ENCODE measurements around the gene MID1.

MID1 gene

GRCh38 chrX:10617186-10617998 is 3.0 kb downstream of the MID1 start:
- H3K4me3 ChIP-seq (ENCODE audit: low read length), result peak overlapping the region; percentile 90
- peaks cover 42% of the 10 kb centered on the region; the same call in 1 of the 2 replicates for H3K4me1 ChIP-seq (ENCODE audit: insufficient read depth, low read length)
- no peaks in the 10 kb centered on the region for H3K36me3 ChIP-seq (ENCODE audit: insufficient read depth, low read depth, low read length)
- H3K27me3 ChIP-seq (ENCODE audit: insufficient read depth, low read length), result no peaks in the 10 kb centered on the region
- H3K9me3 ChIP-seq (ENCODE audit: insufficient read depth, low read depth, low read length), result no peaks in the 10 kb centered on the region
- H3K9ac ChIP-seq (ENCODE audit: low read depth, low read length), result peak overlapping the region; percentile 71; the same call in 1 of the 2 replicates
- H3K27ac ChIP-seq (ENCODE audit: low read length), result no peak overlapping the region

DNA sequence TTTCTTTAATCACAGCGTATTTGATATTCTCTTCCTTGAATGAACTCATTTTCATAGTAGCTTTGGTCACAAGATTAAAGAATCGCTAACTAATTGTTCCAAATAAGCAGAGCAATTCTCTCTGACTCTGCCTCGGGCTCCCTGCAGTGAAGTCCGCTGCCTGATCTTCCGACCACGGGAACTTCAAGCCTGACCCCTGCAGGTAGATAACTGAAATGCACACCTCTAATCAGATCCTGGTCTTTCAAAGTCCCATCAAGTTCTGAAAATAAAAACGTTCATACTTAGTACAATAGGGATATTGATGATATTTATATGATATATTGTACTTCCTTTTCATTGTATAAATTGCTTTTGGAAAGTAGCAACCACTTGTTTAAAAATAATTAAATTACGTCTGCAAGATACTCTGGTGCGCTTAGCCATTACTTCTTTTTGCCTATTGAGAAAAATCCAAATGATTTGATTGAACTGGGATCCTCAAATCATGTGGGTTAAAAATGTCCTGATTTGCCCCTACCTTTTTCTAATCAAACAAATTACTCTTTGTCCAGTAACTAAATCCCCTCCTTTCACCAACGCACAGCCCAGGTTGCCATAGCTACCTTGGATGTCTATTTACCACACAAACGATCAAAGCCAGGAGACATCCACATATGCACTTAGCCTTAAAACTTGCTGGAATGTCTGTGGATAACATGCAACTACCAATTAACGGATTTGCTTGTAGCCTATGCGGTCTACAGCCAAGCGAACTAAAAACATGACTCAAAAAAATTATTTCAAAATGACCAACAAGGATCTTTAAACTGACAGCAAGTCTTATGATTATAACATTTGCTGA is 4.2 kb downstream of the MID1 start:
- Histone ChIP-seq H3K27ac (ENCODE audit: low read length) (no peak overlapping the region), H3K4me3 (ENCODE audit: low read length) (peak overlapping the region; percentile 90), H3K27me3 (ENCODE audit: insufficient read depth, low read length) (no peaks in the 10 kb centered on the region), H3K9ac (ENCODE audit: low read depth, low read length) (peak overlapping the region; percentile 71; the same call in 1 of the 2 replicates), H3K9me3 (ENCODE audit: insufficient read depth, low read depth, low read length) (no peaks in the 10 kb centered on the region), H3K36me3 (ENCODE audit: insufficient read depth, low read depth, low read length) (no peaks in the 10 kb centered on the region), H3K4me1 (ENCODE audit: insufficient read depth, low read length) (peaks cover 48% of the 10 kb centered on the region; the same call in 1 of the 2 replicates)

DNA sequence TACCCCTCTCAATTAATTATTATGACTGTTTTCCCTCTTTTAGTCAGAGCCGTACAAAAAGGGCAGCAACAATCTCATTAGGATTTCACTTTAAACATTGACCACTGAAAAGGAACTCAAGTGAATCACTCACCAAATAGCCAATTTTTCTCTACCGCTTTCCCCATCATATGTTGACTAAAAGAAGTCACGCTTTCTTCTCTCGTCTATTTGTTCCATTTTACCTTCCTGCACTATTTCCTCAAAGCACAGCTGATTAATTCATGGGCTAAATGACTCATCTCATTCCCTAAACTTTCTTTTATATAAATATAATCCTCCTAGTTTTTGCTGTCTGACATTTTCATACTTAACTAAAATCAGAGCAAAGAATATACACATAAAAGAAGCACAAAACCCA is 8.2 kb downstream of the MID1 start:
- H3K36me3 ChIP-seq (ENCODE audit: insufficient read depth, low read depth, low read length), result no peaks in the 10 kb centered on the region
- H3K27me3 ChIP-seq (ENCODE audit: insufficient read depth, low read length), result no peaks in the 10 kb centered on the region
- no peaks in the 10 kb centered on the region for H3K9me3 ChIP-seq (ENCODE audit: insufficient read depth, low read depth, low read length)
- peaks cover 47% of the 10 kb centered on the region; the same call in 1 of the 2 replicates for H3K4me1 ChIP-seq (ENCODE audit: insufficient read depth, low read length)
- peak overlapping the region; percentile 14; the same call in 1 of the 2 replicates for H3K4me3 ChIP-seq (ENCODE audit: low read length)
- no peak overlapping the region for H3K27ac ChIP-seq (ENCODE audit: low read length)
- no peak overlapping the region for H3K9ac ChIP-seq (ENCODE audit: low read depth, low read length)

DNA sequence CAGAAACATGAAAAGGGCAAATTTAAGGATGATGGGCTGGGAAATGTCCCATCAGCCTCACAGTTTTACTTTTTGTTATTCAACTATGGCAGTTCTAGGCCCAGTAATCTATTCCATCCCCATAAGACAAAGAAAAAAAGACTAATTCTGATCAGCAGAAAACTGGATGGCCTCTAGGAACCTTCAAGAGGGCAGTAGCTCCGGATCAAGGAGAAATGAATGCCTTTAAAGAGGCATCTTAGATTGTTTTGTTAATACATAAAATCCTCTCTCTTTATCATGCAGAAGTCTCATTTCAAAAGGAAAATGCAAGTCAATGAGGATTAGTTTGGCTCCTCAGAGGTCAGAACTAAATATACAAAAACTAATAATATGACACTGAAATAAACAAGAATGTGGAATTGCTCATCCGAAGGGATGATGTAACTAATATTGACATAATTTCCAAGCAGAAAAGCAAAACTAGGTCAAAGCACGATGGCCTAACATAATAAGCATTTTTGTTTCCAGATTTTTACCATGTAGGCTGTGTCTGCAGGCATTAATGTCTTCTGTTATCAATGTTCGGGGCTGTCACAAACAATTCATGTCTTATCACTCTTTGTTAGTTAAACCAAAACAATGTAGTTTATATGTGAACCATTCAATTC is 8.8 kb downstream of the MID1 start:
- H3K36me3 ChIP-seq (ENCODE audit: insufficient read depth, low read depth, low read length), result no peaks in the 10 kb centered on the region
- peak overlapping the region; percentile 27 for H3K27ac ChIP-seq (ENCODE audit: low read length)
- H3K9me3 ChIP-seq (ENCODE audit: insufficient read depth, low read depth, low read length), result no peaks in the 10 kb centered on the region
- H3K4me3 ChIP-seq (ENCODE audit: low read length), result peak overlapping the region; percentile 49
- peaks cover 43% of the 10 kb centered on the region; the same call in 1 of the 2 replicates for H3K4me1 ChIP-seq (ENCODE audit: insufficient read depth, low read length)
- no peaks in the 10 kb centered on the region for H3K27me3 ChIP-seq (ENCODE audit: insufficient read depth, low read length)
- H3K9ac ChIP-seq (ENCODE audit: low read depth, low read length), result peak overlapping the region; percentile 64; the same call in 1 of the 2 replicates

DNA sequence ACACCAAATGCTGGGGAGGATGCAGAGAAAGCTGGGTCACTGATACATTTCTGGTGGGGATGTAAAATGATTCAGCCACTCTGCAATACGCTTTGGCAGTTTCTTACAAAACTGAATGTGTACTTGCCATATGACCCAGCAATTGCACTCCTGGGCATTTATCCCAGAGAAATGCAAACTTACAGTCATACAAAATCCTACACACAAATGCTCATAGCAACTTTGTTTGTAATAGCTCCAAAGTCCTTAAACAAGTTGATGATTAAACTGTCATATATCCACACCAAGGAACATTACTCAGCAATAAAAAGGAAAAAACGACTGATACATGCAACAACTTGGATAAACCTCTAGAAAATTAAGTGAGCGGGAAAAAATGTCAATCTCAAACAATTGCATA is 12.3 kb downstream of the MID1 start:
- Histone ChIP-seq H3K9me3 (ENCODE audit: insufficient read depth, low read depth, low read length) (no peaks in the 10 kb centered on the region), H3K27ac (ENCODE audit: low read length) (no peak overlapping the region), H3K9ac (ENCODE audit: low read depth, low read length) (no peak overlapping the region), H3K4me1 (ENCODE audit: insufficient read depth, low read length) (peaks cover 31% of the 10 kb centered on the region; the same call in 1 of the 2 replicates), H3K27me3 (ENCODE audit: insufficient read depth, low read length) (no peaks in the 10 kb centered on the region), H3K4me3 (ENCODE audit: low read length) (no peak overlapping the region), H3K36me3 (ENCODE audit: insufficient read depth, low read depth, low read length) (no peaks in the 10 kb centered on the region)

GRCh38 chrX:10607233-10607632 is 13.2 kb downstream of the MID1 start:
- Histone ChIP-seq H3K9ac (ENCODE audit: low read depth, low read length) (no peak overlapping the region), H3K4me1 (ENCODE audit: insufficient read depth, low read length) (peaks cover 25% of the 10 kb centered on the region; the same call in 1 of the 2 replicates), H3K4me3 (ENCODE audit: low read length) (no peak overlapping the region), H3K9me3 (ENCODE audit: insufficient read depth, low read depth, low read length) (no peaks in the 10 kb centered on the region), H3K27ac (ENCODE audit: low read length) (no peak overlapping the region), H3K27me3 (ENCODE audit: insufficient read depth, low read length) (no peaks in the 10 kb centered on the region), H3K36me3 (ENCODE audit: insufficient read depth, low read depth, low read length) (no peaks in the 10 kb centered on the region)

DNA sequence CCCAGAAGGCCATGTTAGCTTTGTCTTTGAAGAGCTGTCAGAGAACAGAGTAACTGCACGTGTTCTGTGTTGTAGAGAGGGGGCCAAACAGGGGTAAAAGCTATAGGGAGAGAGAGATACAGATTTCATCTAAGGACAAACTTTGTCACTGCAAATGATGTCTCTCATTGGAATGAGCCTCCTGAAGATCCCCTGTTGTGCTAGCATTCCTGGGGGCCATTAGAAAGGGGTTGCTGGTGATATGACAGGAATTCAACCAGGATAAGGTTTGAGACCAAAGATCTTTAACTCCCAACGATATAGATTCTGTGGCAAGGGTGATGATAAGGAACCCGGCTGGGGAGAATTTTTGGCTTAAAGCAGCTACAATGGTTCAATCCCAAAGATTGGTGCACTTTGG is 16.8 kb downstream of the MID1 start:
- Histone ChIP-seq H3K27ac (ENCODE audit: low read length) (no peak overlapping the region), H3K27me3 (ENCODE audit: insufficient read depth, low read length) (no peaks in the 10 kb centered on the region), H3K36me3 (ENCODE audit: insufficient read depth, low read depth, low read length) (no peaks in the 10 kb centered on the region), H3K9me3 (ENCODE audit: insufficient read depth, low read depth, low read length) (no peaks in the 10 kb centered on the region), H3K9ac (ENCODE audit: low read depth, low read length) (no peak overlapping the region), H3K4me3 (ENCODE audit: low read length) (no peak overlapping the region; the same call in 1 of the 2 replicates), H3K4me1 (ENCODE audit: insufficient read depth, low read length) (peaks cover 18% of the 10 kb centered on the region; the same call in 1 of the 2 replicates)

DNA sequence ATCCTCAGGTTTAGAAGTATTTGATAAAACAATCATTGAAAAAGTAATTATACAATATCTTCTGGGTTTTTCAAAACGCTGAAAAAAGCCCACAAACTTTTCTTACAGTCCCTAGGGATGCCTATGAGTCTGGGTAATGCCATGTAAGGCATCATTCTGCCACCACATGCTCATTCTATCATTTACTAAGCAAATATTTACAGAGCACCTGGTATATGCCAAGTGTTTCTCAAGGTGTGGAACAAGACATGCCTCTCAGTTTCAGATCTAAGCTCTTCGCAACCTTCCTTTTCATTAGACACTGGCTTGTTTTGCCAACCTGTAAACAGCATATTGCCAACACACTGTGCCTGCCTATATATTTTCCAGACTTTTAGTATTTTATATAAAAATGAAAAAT is 17.7 kb downstream of the MID1 start:
- Histone ChIP-seq H3K9me3 (ENCODE audit: insufficient read depth, low read depth, low read length) (no peaks in the 10 kb centered on the region), H3K27me3 (ENCODE audit: insufficient read depth, low read length) (no peaks in the 10 kb centered on the region)

DNA sequence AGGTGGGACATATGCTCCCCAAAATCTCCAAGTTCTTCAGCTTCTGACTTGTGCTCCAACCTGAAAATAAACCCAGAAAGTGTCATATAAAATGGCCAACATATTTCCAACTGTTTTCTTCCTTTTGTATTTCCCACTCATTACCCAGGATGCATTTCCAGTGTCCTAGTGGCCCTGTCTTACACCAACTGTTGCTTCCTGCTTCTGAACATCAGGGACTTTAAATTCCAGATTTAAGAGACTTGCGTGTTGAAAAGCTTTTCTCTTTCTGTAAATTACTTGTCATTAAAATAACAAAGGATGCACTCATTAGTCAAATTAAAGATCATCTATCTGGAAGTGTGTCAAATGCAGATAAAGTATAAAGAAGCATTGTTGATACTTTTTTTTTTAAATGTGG is 19.9 kb downstream of the MID1 start:
- H3K4me3 ChIP-seq (ENCODE audit: low read length), result no peak overlapping the region
- no peak overlapping the region for H3K9ac ChIP-seq (ENCODE audit: low read depth, low read length)
- no peaks in the 10 kb centered on the region for H3K9me3 ChIP-seq (ENCODE audit: insufficient read depth, low read depth, low read length)
- no peaks in the 10 kb centered on the region for H3K27me3 ChIP-seq (ENCODE audit: insufficient read depth, low read length)
- no peak overlapping the region for H3K27ac ChIP-seq (ENCODE audit: low read length)
- H3K4me1 ChIP-seq (ENCODE audit: insufficient read depth, low read length), result peaks cover 18% of the 10 kb centered on the region; the same call in 1 of the 2 replicates
- H3K36me3 ChIP-seq (ENCODE audit: insufficient read depth, low read depth, low read length), result no peaks in the 10 kb centered on the region

More for the DNA sequence above, 17.7 kb downstream of the MID1 start:
- peaks cover 18% of the 10 kb centered on the region; the same call in 1 of the 2 replicates for H3K4me1 ChIP-seq (ENCODE audit: insufficient read depth, low read length)
- H3K9ac ChIP-seq (ENCODE audit: low read depth, low read length), result no peak overlapping the region
- H3K36me3 ChIP-seq (ENCODE audit: insufficient read depth, low read depth, low read length), result no peaks in the 10 kb centered on the region
- H3K4me3 ChIP-seq (ENCODE audit: low read length), result no peak overlapping the region
- H3K27ac ChIP-seq (ENCODE audit: low read length), result no peak overlapping the region

- no peaks in the 10 kb centered on the region for H3K9me3 ChIP-seq (ENCODE audit: insufficient read depth, low read depth, low read length)
- H3K27me3 ChIP-seq (ENCODE audit: insufficient read depth, low read length), result no peaks in the 10 kb centered on the region
- no peak overlapping the region for H3K27ac ChIP-seq (ENCODE audit: low read length)
These were observed 21.8 kb downstream of the MID1 start for GRCh38 chrX:10598540-10598939.

DNA sequence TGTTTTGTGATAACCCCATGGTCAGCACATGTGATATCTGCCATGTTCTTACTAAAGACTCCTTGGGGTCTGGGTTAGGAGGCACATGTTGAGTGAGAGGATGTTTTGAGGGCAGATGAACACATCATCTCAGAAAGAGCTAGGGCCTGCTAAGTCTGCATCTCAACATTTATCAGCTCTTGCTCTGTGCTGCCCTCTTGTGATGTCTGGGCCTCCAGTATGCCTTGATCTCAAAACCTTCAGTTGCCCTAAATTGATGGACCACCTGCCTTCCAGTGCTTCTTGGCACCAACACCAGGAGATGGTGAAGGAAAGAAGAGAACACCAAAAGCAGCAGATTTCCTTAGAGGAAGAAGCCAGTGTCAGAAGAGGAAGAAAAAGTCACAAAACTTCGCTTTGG is 22.5 kb downstream of the MID1 start:
- Histone ChIP-seq H3K27me3 (ENCODE audit: insufficient read depth, low read length) (no peaks in the 10 kb centered on the region), H3K9ac (ENCODE audit: low read depth, low read length) (no peak overlapping the region), H3K27ac (ENCODE audit: low read length) (no peak overlapping the region), H3K4me1 (ENCODE audit: insufficient read depth, low read length) (peaks cover 9% of the 10 kb centered on the region; the same call in 1 of the 2 replicates), H3K36me3 (ENCODE audit: insufficient read depth, low read depth, low read length) (no peaks in the 10 kb centered on the region), H3K4me3 (ENCODE audit: low read length) (no peak overlapping the region), H3K9me3 (ENCODE audit: insufficient read depth, low read depth, low read length) (no peaks in the 10 kb centered on the region)

More at GRCh38 chrX:10598540-10598939, 21.8 kb downstream of the MID1 start:
- Histone ChIP-seq H3K4me3 (ENCODE audit: low read length) (no peak overlapping the region), H3K9ac (ENCODE audit: low read depth, low read length) (no peak overlapping the region), H3K36me3 (ENCODE audit: insufficient read depth, low read depth, low read length) (no peaks in the 10 kb centered on the region), H3K4me1 (ENCODE audit: insufficient read depth, low read length) (peaks cover 14% of the 10 kb centered on the region; the same call in 1 of the 2 replicates)
